Activated T-cell treated with anti-CD3 and anti-CD28 coated beads, Interleukin-2, amount 50 U/mL, for 48 hours (primary cell): ENCODE data around the gene KRTDAP.
A peak's percentile ranks its signal among the peaks of the same experiment; 100 is the strongest.

Experiments
- DNase-seq, 2 experiments: peaks; one replicate each; pipeline ENCODE4 v3.0.0-alpha.2; 2020

KRTDAP gene

DNA sequence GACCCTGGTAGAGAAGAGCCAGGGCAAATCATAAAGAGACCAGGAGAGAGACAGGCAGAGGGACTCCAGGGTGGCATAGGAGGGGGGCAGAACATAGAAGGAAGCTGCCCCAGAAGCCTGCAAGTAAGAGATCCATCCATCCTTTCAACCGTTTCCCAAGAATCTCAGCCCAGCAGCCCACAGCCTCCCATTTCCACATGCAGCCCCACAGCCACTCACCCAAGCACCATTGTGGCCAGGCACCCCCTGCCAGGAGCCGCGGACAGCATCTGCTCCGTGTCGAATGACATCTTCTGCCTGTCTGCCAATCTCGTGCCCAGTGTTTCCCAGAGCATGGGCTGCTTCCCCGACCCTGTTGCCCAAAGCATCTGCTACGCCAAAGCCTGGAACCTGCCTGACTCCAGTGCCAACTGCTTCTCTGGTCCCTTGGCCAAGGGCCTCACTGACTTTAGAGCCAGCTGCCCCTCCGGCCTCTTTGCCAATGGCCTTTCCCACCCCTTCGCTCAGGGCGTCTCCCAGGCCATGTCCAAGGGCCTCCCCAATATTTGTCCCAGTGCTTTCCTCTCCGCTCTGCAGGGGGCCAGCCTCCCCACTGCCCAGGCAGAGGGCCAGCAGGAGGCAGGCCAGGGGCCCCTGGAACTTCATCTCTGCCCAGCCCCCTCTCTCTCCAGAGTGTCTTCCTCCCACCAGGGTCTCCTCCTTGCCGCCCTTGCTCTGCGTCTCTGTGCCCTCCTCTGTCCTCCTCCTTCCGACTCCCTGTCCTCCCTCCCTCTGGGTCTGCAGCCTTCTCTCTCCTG, 22.8 kb upstream of the KRTDAP start:
- DNase-seq, result no peak

DNA sequence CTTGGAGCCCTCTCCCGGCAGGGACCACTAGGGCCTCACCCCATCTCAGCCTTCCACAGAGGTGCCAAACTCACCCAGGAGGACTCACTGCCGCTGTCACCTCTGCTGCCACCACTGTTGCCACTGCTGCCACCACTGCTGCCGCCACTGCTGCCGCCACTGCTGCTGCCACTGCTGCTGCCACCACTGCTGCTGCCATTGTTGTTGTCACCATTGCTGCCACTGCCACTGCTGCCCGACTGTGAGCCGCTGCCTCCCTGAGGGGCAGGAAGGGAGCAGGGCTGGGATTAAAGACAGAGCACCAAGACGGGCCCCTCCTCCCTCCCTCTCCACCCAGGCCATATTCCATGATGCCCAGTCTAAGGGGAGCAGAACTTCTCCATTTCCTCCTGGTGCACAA, 21.1 kb upstream of the KRTDAP start:
- no peak for DNase-seq

DNA sequence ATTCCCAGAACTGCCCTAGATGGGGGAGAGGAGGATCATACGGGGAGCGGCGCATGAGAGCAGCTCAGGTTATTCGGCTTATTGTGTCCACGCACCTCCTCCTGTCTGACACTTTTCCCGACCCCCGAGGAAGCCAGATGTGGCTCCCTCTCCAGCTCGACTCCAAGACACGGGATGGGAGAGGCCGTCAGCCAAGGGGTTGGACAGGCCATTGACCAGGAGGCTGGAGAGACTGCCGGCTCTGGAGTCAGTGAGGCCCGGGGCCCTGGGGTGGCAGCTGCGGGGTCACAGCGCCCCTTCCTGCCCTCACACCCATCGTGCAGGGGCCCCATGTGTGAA, 20.3 kb upstream of the KRTDAP start:
- no peak for DNase-seq

DNA sequence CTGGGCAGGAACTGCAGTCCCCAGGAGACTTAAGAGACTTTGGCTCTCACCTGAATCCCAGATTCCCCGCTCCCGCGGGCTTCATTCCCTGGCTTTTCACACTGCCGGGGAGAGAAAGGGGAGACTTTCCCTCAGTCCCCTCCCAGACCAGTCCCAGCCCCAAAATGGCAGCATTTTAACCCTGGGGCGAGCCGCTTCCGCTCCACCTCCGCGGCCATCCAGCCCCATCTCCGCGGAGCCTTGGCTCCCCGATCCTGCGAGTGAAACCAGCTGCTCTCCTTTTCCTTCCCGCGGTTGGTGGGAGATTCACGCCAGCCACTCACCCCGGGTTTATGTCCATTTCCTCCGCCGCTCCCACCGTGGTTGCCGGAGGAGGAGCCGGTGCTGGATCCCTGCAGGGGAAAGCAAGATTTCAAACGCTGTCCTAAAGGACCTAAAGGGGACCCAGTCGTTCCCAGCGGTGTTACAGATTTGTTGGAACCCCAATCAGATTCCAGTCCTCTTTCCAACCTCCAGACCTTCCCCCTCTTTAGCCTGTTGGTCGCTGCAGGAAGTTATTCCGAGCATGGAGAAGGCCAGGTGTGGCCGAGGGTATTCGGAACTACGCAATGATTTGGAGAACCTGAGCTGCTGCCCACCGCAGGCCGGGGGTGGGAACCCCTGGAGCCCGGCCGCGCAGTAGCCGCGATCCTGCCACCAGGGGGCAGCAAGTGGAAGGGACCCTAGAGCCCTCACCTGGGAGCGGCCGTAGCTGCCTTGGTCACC, 19.8 kb upstream of the KRTDAP start:
- peak; percentile 85 to 86 for DNase-seq

DNA sequence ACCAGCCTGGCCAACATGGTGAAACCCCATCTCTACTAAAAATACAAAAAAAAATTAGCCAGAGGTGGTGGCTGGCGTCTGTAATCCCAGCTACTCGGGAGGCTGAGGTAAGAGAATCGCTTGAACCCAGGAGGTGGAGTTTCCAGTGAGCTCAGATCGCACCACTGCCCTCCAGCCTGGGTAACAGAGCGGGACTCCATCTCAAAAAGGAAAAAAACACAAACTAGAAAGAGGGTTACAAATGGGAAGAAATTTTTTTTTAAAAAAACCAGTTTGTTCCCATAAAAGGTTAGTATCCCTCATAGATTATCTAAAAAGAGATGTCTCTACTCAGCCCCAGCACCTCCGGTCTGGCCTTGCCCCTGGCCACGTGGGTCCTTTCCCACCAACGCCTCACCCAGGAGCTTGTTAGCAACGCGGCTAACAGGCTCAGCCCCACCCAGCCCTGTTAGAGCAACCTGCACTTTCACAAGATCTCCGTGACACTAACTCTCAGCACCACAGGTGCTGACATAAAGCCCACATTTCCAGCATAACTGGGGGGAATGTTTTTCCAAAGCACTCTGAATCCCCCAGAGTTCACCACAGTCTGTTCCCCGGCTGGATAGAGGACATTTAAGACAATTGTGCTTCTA, 18.9 kb upstream of the KRTDAP start:
- peak; percentile 27 to 37 for DNase-seq

DNA sequence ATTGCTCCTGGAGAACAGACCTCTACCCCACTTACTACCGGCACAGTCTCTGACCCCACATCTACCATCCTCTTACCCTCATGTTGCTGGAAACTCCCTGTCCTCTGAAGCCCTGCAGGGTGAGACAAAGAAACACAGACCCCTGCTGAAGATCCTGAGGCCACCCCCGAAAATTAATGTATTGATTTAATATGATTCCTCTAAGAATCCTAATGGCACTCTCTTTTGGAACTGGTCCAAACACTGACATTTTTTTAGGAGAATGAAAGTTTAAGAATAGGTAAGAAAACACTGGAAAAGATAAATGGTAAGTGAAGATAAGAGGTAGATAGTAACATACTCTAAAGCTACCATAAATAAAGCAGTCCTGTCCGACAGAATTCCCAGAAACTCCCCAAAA, 17.9 kb upstream of the KRTDAP start:
- no peak for DNase-seq

DNA sequence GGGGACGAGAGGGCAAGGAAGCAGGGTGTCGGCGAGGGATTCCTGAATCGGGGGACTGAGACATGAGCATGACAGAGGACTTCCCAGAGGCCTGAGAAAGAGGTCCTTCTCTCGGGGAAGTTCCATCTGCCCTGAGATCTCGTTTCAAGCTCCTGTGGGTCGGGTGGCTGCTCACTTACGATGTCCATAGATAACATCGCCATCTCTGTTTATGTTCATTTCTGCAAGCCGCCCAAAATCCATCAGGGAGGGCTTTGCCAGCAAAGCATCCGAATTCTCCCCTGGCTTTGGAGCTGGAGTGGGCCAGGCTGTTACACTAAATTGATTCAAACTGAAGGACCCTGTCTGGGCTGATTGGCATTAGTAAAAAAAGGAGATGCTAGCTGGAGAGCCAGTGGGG, 17.3 kb upstream of the KRTDAP start:
- no peak for DNase-seq

DNA sequence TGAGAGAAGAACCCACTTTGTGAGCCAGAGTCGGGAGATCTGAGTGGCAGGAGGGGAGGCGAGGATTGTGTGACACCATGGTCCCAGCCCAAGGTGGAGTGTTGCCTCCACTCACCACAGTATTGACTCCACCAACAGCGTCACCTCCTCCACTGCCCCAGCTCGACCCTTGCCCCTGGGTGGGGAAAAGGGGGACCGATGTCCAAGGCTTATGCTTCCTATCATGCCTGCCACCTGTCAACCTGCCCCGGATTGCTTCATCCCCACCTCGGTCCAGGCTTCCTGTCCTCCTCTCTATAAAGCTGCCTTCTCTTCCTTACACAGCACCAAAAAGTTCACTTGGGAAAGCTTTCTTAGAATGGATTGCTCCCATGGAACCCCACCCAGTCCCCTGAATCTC, 15.7 kb upstream of the KRTDAP start:
- no peak for DNase-seq

DNA sequence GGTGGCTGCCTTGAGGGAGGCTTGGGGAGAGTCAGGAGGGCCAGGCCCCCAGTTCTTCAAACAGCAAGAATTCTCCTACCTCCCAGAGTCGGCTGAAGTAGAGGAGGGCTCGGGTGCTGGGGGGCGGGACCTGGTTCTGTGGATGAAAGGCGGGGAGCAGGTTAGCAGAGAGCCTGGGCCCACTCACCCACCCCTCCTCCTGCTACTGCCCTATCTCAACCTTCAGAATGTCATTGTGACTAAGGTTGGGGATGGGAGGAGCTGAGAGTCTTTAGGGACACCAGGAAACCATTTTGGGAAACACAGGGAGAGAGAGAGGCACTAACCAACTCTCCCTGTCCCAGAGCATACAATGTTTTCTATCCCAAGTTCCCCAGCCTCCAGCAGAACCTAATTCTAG, 12.5 kb upstream of the KRTDAP start:
- no peak for DNase-seq

DNA sequence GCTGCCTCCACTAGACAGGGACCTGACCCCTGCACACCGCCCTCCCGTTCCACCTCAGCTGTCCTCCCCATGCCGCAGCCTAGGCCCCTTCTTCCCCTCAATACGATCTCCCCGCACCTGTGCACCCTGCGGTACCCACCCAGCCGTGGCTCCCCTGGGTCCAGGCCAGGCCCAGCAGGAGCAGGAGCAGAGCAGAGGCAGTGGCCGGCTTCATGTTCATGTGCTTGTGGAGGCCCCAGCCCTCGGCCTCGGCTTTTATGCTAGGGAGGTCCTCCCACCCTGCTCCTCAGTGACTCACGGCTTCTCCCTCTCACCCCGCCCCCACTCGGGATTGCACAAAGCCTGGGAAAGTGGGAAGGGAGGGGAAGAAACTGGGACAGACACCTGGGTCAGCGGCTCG, 11.4 kb upstream of the KRTDAP start:
- DNase-seq, result no peak

DNA sequence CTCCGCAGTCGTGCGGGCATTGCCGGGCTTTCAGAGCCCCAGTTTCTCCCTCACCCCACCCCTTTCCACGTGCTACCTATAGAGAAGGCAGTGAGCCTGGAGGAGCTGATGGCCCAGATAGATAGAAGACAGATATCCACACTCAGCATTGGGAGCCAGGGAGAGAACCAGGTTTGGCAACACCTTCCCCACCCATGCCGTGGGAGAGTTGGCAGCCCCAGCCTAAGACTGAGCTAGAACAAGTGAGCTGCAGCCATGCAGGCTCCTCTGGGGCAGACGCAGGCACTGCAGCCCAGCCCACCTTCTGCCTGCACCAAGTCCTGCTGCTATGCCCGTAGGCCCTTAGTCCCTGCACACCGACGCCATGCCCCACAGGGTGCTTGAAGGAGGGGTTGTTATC, 10.3 kb upstream of the KRTDAP start:
- no peak for DNase-seq

DNA sequence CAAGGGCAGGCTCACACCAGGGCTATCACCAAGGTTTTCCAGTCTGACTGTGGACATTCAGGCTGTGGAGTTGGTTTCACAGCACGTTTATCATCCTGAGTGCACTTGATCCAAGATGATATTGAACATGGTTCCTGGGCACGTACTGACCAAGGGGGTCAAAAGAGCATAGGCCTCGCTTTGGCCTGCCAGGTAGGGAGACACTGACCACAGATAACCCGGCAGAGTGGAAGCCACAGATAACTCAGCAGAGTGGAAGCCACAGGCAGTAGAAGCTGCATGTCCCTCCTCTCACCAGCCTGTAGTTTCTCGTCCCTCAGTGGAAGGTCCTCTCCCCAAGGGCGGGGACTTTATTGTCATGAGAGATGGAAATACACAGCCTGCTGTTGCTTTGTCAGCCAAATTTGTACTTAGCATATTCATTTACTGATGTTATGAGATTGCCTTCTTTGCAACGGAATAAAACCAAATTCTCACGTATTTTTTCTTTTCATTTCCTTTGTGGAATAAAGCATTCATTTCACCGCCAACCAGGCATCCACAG, 8.8 kb upstream of the KRTDAP start:
- DNase-seq, result no peak

DNA sequence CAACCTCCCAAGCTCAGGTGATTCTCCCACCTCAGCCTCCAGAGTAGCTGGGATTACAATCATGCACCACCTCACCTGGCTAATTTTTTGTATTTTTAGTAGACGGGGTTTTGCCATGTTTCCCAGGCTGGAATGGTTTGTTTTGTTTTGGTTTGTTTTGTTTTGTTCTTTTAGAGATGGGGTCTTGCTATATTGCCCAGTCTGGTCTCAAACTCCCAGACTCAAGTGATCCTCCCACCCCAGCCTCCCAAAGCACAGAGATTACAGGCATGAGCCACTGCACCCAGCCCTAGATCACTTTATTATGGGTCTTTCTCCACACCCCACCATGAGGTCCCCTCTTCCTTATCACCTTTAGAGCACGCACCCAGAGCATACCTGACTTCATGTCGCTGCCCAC, 8.0 kb upstream of the KRTDAP start:
- no peak for DNase-seq

DNA sequence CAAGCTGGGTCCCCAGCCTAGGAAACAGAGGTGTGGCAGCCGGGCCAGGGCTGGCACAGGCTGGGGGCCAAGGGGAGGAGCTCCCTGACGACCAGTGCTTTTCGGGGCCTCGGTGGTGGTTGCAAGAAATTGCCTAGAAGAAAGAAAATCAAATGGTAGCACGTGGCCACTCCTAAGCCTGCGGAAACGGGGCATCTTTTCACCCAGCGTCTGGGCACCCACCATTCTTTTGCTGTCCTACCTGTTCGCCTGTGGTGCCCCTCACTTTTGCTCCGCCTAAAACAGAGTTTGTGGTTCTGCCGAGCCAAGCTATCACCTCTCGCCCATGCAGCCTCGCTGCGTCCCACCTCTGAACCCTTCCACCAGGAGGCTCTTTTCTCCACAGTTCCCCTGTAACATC, 7.1 kb upstream of the KRTDAP start:
- no peak for DNase-seq

DNA sequence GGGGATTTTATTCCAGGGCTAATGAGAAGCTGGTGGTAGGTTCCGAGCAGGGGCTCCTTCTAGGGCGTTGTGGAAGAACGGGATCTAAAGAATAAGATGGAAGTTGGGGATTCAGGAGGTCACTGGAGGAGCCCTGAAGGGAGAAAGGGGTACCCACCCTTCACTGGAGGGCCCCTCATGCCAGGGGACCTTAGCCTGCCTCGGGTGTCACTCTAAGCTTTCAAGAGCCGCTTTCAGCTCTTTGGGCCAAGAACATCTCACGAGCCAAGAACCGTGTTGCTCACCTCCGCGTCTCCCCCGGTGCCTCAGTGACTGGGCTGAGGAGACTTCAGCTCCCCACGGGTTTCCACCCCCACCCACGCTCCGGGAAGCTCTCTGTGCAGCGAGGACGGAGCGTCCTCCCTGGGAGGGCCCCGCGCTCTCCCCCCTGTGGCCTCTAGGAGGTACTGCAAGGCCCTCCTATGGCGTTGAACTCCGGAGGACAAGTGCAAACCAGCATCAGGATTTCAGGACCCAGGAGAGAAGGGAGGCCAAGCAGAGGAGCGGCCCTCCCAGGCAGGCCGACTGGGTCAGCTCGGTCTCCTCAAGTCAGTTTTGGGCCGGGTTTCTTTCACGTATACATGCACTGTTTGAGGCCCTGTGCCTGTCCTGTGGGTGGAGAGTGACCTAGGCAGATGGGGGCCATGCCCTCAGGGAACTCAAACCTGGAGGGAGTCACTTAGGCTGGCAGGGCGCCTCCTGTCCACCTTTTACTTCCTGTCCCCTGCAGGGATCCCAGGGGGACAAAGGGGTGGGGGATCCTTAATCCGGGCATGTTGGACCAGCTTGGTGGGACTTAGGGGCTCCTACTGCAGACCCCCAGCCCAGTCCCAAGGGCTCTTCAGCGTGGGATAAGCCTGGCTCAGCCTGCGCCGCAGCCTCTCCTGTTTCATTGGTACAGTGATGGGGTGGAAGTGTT, 5.1 kb upstream of the KRTDAP start:
- DNase-seq, result peak; percentile 80 to 85

DNA sequence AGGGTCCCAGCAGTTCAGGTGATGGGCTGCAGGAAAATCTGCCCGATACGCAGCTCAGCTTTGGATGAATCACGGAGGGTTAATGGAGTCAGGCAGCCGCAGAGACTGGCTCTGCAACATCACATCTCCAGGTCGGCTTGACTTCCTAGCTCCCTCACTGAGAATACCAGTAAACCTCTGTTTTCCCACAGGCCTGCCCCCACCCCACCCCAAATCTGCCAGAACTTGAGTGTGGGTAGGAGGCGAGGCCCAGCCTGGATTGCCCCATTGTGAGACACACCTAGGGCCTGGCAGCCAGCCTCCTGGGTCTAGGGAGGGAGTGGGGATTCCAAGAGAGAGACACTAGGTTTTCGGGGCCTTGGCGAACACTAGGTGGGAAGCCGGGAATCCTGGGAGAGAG, 3.7 kb upstream of the KRTDAP start:
- DNase-seq, result no peak

DNA sequence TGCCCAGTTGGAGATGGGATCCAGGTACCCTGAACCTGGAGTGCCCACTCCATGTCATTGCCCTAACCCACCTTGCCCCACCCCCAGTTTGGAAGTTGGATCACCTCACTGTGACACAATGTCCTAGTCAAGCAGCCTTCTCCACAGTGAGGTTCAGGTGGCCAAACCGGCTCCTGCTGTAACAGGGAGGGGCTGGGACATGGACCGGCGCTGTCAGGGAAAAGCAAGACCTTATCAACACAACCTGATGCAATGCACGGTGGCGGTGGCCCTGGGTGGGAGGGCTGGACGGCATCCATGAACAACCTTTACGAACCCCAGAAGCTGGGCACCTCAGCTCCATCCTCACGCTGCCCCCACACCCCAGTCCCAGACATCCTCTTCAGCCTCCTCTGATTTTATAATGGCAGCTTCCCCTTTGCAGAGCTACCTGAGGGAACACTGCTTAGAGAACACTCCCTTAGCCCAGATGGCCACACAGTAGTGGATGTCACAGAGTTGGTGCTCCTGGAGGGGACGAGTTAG, 1.6 kb upstream of the KRTDAP start:
- DNase-seq, result no peak

DNA sequence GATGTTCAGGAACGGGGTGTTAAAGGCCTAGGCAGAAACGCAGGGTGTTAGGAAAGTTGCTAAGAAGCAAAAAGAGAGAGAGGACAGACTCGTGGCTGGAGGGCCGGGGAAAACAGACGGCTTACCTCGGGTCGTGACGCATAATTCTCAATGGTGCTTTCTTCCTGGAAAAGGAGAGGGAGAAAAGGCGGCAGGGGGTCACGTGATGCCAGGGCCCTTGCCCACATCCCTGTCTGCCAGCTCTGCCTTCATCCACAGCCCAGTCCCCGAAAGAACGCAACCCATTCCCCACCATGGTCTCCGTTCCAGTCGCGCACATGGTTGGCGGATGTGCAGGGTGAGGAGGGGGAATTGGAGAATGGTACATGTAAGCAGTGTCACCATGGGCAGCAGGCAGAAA, 1.6 kb downstream of the KRTDAP start:
- no peak for DNase-seq

DNA sequence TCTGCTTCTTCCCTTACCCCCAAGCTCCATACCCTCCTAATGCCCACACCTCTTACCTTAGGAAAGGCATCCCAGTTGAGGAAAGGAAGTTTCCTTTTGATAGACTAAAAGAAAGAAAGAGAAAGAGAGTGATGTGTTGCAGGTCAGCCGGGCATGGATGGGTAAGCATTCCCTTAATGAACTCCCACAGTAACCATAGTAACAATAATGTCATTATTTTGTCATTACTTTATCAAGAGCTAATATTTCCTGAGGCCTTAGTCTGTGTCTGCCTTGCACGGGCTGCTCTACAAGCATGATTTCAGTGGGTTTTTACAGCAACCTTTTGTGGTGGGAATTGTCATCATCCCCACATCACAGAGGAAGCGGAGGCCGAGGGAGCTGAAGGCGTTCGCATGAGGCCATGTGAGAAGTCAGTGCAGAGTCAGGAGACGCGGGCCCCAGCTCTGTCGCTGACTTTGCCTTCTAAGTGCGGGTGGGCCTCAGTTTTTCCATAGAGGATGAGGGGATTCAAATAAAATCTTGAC, 2.5 kb downstream of the KRTDAP start:
- DNase-seq, result no peak

DNA sequence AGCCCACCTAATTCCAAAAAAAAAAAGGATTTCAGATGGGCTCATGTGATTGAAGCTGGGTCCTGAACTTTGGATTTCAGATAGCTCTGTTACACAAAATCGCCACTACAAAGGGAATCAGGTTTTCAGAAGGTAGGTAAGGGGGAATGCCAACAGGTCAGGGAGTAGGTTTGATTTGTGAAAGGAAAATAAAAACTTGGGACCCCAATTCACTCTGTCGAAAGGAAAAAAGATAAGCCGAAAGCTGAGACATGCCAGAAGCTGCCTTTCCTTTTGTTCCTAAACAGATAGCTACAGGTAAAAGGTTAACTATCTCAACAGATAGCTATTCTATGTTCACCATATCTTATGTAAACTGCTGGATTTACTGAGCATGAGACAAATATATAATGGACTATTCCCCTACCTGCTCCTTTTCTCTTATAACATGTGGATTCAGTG, 4.0 kb downstream of the KRTDAP start:
- no peak for DNase-seq

DNA sequence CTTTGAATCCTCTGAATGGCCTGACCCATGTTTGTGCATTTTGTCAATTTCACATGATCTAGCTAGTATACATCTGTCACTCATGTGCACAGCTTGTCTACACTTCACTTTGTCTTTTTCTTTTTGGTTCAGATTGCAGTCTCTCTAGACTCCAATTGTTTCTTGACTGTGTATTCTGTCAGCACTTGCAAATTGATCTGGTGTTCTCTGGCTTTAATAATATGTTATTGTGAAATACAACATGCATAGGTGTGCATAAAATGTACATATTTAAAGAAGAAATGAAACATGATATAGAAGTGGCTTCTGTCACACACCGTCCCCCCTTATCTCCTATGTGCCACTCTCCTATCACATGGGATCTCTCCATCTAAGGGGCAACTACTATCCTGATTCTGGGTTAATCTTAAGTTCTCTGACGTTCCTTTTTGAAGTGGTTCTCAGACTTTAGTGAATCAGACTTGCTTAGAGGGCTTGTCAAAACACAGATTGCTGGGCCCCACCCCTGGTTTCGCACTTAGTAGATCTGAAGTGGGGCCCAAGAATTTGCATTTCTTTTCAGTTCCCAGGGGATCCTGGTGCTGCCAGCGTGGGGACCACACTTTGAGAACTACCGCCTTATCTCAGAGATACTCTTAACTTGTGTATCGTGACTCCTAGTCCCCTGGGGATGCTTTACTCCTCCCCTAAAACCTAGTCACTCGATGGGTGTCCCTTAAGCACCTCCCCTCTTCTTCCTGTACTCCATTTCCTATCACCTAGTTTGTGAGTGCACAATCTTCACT, 5.8 kb downstream of the KRTDAP start:
- peak in 1 of 2 experiments; percentile 35 for DNase-seq
